ENCODE results near the gene KCTD10. TPM values are rescaled to one million over a fixed set of nuclear protein-coding genes. Genes with fewer than 3 reads are reported as not detected.

The KCTD10 gene
- total RNA-seq, 1 experiment from 2014 or later: 54.5 TPM

DNA sequence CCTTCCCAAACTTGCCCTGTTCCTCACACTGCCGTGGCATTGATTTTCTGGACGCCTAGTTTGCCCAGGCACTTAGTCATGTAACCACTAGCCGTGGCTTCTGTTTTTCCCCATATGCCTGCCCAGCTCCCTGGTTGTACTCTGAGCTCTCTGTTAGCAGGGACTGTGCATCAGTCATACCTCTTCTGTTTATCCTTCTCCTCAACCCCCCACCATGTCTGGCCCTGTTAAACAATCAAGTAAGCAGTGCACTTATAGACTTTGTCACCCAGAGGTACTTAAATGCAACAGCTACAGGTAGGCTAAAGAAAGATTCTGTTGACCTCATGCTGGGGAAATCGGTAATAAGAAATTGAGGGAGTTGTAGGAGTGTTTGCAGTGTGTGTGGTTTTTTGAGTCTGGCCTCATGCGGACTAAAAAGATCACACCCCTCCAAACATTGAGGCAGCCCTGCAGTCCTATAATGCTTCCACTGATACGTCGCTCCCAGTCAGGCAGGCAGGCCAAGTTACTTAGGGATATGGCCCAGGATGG is 17.3 kb upstream of the KCTD10 start:
- intact Hi-C loops (cut with micrococcal nuclease; ENCODE audit: unreplicated experiment): no loop called here
- ChIA-PET POLR2A (ENCODE audit: low non-redundant PET) (no interaction called here), CTCF (interaction anchor here (0.6 kb wide), 1 partner anchor 21 kb away, joined by 4 read pairs; no protein-coding TSS in a partner anchor)
- TF ChIP-seq EZH2 (IDR thresholded peaks at IDR 0.05; ENCODE audit: borderline replicate concordance, low read depth, low read length, poor library complexity, severe bottlenecking): no peak
- Histone ChIP-seq H3K27me3 (replicated peaks; ENCODE audit: insufficient read depth, low read depth, low read length, poor library complexity) (no peaks in the 10 kb centered on the region), H3K36me3 (ENCODE audit: insufficient read depth, low read length, poor library complexity, severe bottlenecking) (peaks cover 12% of the 10 kb centered on the region), H3K27ac (ENCODE audit: low read depth, low read length, poor library complexity, severe bottlenecking) (no peak overlapping the region), H3K9me3 (ENCODE audit: low read depth, low read length, poor library complexity, severe bottlenecking) (no peaks in the 10 kb centered on the region), H3K4me1 (ENCODE audit: insufficient read depth, low read length, poor library complexity, severe bottlenecking) (no peaks in the 10 kb centered on the region), H3K4me3 (ENCODE audit: low read depth, low read length, poor library complexity, severe bottlenecking) (no peak overlapping the region)
- no TSS peak for BruUV-seq (replicated peaks)
- no peak for DNase-seq (ENCODE audit: low spot score)

DNA sequence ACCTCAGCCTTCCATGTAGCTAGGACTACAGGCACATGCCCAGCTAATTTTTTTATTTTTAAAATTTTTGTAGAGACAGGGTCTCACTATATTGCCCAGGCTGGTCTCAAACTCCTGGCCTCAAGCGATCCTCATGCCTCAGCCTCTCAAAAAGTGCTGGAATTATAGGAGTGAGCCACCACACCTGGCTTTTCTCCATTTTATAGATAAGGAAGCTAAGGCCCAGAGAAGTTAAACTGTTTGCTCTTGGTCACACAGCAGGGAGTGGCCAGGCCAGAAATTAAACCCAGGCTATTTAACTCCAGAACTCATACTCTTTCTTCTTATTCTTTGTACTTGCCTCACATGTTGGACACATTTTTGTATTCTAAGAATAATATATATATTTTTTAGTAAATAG is 16.8 kb upstream of the KCTD10 start:
- Histone ChIP-seq H3K36me3 (ENCODE audit: insufficient read depth, low read length, poor library complexity, severe bottlenecking) (peaks cover 16% of the 10 kb centered on the region), H3K4me1 (ENCODE audit: insufficient read depth, low read length, poor library complexity, severe bottlenecking) (no peaks in the 10 kb centered on the region), H3K27ac (ENCODE audit: low read depth, low read length, poor library complexity, severe bottlenecking) (no peak overlapping the region), H3K27me3 (replicated peaks; ENCODE audit: insufficient read depth, low read depth, low read length, poor library complexity) (no peaks in the 10 kb centered on the region), H3K9me3 (ENCODE audit: low read depth, low read length, poor library complexity, severe bottlenecking) (no peaks in the 10 kb centered on the region), H3K4me3 (ENCODE audit: low read depth, low read length, poor library complexity, severe bottlenecking) (no peak overlapping the region)
- CTCF ChIA-PET: interaction anchor here (0.6 kb wide), 1 partner anchor 22 kb away, joined by 4 read pairs; no protein-coding TSS in a partner anchor
- TF ChIP-seq EZH2 (IDR thresholded peaks at IDR 0.05; ENCODE audit: borderline replicate concordance, low read depth, low read length, poor library complexity, severe bottlenecking): no peak
- TF ChIP-seq, protein P1, sequence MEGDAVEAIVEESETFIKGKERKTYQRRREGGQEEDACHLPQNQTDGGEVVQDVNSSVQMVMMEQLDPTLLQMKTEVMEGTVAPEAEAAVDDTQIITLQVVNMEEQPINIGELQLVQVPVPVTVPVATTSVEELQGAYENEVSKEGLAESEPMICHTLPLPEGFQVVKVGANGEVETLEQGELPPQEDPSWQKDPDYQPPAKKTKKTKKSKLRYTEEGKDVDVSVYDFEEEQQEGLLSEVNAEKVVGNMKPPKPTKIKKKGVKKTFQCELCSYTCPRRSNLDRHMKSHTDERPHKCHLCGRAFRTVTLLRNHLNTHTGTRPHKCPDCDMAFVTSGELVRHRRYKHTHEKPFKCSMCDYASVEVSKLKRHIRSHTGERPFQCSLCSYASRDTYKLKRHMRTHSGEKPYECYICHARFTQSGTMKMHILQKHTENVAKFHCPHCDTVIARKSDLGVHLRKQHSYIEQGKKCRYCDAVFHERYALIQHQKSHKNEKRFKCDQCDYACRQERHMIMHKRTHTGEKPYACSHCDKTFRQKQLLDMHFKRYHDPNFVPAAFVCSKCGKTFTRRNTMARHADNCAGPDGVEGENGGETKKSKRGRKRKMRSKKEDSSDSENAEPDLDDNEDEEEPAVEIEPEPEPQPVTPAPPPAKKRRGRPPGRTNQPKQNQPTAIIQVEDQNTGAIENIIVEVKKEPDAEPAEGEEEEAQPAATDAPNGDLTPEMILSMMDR (conservative IDR thresholded peaks at IDR 0.05; ENCODE audit: low read depth, low read length): no peak
- DNase-seq (ENCODE audit: low spot score): no peak
- BruUV-seq (replicated peaks): no TSS peak
- POLR2A ChIA-PET (ENCODE audit: low non-redundant PET): no interaction called here
- intact Hi-C loops (cut with micrococcal nuclease; ENCODE audit: unreplicated experiment): no loop called here

DNA sequence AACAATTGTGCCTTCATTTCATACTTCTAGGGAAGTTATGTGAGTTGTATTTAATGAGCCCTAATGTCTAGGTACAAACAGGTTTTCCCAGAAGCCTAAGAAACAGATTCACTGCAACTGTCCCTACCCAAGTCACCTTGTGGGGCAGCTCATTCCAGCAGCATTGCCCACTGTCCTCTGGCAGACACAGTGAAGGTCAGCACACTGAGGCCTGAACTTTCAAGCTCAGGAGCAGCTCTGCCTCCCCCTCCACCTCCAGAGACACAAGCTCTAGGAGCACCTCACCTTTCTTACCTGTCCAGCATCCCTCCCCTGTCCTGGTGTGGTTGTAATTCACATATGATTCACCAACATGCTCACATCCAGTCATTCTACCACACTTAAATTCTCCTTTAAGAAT is 16.0 kb upstream of the KCTD10 start:
- no TSS peak for BruUV-seq (replicated peaks)
- no peak overlapping the region for H3K4me3 ChIP-seq (ENCODE audit: low read depth, low read length, poor library complexity, severe bottlenecking)
- peaks cover 23% of the 10 kb centered on the region for H3K36me3 ChIP-seq (ENCODE audit: insufficient read depth, low read length, poor library complexity, severe bottlenecking)
- H3K27me3 ChIP-seq (replicated peaks; ENCODE audit: insufficient read depth, low read depth, low read length, poor library complexity): no peaks in the 10 kb centered on the region
- no peaks in the 10 kb centered on the region for H3K9me3 ChIP-seq (ENCODE audit: low read depth, low read length, poor library complexity, severe bottlenecking)
- ChIA-PET CTCF (no interaction called here), POLR2A (ENCODE audit: low non-redundant PET) (no interaction called here)
- no peaks in the 10 kb centered on the region for H3K4me1 ChIP-seq (ENCODE audit: insufficient read depth, low read length, poor library complexity, severe bottlenecking)
- no peak for DNase-seq (ENCODE audit: low spot score)
- intact Hi-C loops (cut with micrococcal nuclease; ENCODE audit: unreplicated experiment): no loop called here
- no peak overlapping the region for H3K27ac ChIP-seq (ENCODE audit: low read depth, low read length, poor library complexity, severe bottlenecking)
- TF ChIP-seq, protein P1 (conservative IDR thresholded peaks at IDR 0.05; ENCODE audit: low read depth, low read length): no peak
- no peak for TF ChIP-seq EZH2 (IDR thresholded peaks at IDR 0.05; ENCODE audit: borderline replicate concordance, low read depth, low read length, poor library complexity, severe bottlenecking)

DNA sequence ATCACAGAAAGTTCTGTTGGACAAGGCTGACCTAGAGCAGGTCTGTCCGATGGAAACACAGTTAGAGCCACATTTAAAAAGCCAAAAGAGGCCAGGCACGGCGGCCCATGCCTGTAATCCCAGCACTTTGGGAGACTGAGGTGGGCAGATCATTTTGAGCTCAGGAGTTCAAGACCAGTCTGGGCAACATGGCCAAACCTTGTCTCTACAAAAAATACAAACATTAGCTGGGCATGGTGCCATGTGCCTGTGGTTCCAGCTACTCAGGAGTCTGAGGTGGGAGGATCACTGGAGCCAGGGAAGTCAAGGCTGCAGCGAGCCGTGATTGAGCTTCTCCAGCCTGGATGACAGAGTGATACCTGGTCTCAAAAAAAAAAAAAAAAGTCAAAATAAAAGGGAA is 15.3 kb upstream of the KCTD10 start:
- Histone ChIP-seq H3K27ac (ENCODE audit: low read depth, low read length, poor library complexity, severe bottlenecking) (no peak overlapping the region), H3K36me3 (ENCODE audit: insufficient read depth, low read length, poor library complexity, severe bottlenecking) (peaks cover 30% of the 10 kb centered on the region), H3K27me3 (replicated peaks; ENCODE audit: insufficient read depth, low read depth, low read length, poor library complexity) (no peaks in the 10 kb centered on the region), H3K4me3 (ENCODE audit: low read depth, low read length, poor library complexity, severe bottlenecking) (no peak overlapping the region), H3K4me1 (ENCODE audit: insufficient read depth, low read length, poor library complexity, severe bottlenecking) (no peaks in the 10 kb centered on the region), H3K9me3 (ENCODE audit: low read depth, low read length, poor library complexity, severe bottlenecking) (no peaks in the 10 kb centered on the region)
- POLR2A ChIA-PET (ENCODE audit: low non-redundant PET): no interaction called here
- DNase-seq (ENCODE audit: low spot score): no peak
- BruUV-seq (replicated peaks): no TSS peak
- CTCF ChIA-PET: no interaction called here
- no peak for TF ChIP-seq EZH2 (IDR thresholded peaks at IDR 0.05; ENCODE audit: borderline replicate concordance, low read depth, low read length, poor library complexity, severe bottlenecking)
- TF ChIP-seq, protein P1 (conservative IDR thresholded peaks at IDR 0.05; ENCODE audit: low read depth, low read length): no peak
- intact Hi-C loops (cut with micrococcal nuclease; ENCODE audit: unreplicated experiment): no loop called here

All from A673 (cell line).